SK-N-SH (cell line): ENCODE measurements around the gene PRKCA. TPM values are rescaled to one million over a fixed set of nuclear protein-coding genes. Genes with fewer than 3 reads are reported as not detected.

Experiments used
- CTCF ChIA-PET: fragments of 300-600, 350-600 bp; formaldehyde crosslinking; extraction: SDS; loops from one replicate; lab custom pipeline; 2021; lab: Yijun Ruan, JAX
- POLR2A ChIA-PET: fragments of 350-600 bp; sonication (Branson Sonifier 250); formaldehyde crosslinking; extraction: SDS; loops from one replicate; lab custom pipeline; 2020; ENCODE audit warnings: antibody characterized with exemption, inconsistent platforms; lab: Yijun Ruan, JAX
- DNase-seq: peaks from one replicate; pipeline ENCODE4 v3.0.0; 2012
- H2AFZ ChIP-seq: fragments of 200-600 bp; sonication (generic); 2 replicates; pipeline ENCODE4 v1.8.1; 2016; ENCODE audit warnings: antibody characterized with exemption, mild to moderate bottlenecking, low read depth
- H3F3A ChIP-seq: fragments of 200-600 bp; sonication (generic); replicated peaks from 2 replicates; pipeline ENCODE3; 2016; ENCODE audit warnings: antibody characterized with exemption, mild to moderate bottlenecking; ENCODE audit not compliant: insufficient read depth
- H3K27ac ChIP-seq, 2 experiments: fragments of 200-500 bp in 1 of 2; fragments of 200-600 bp in 1 of 2; sonication (Bioruptor generic) in 1 of 2; sonication (generic), shearing (Covaris generic) in 1 of 2; 2 replicates each; pipeline versions ENCODE4 v1.5.1 to v1.6.1; 2014 to 2016; ENCODE audit warnings: low read depth in 2 of 2, inconsistent platforms in 1 of 2, low read length in 1 of 2, mild to moderate bottlenecking in 1 of 2, mixed read lengths in 1 of 2
- H3K27me3 ChIP-seq: fragments of 200-600 bp; sonication (generic), shearing (Covaris generic); 2 replicates; pipeline ENCODE4 v1.6.1; 2016; ENCODE audit warnings: mixed run types; ENCODE audit not compliant: insufficient read depth
- H3K36me3 ChIP-seq, 2 experiments: fragments of 200-500 bp in 1 of 2; fragments of 200-600 bp in 1 of 2; sonication (Bioruptor generic) in 1 of 2; sonication (generic) in 1 of 2; replicated peaks in 1 of 2; 2 replicates each; pipeline versions ENCODE3 to v1.5.1; 2014 to 2016; ENCODE audit warnings: low read length in 1 of 2, mild to moderate bottlenecking in 1 of 2; ENCODE audit not compliant: insufficient read depth in 2 of 2, control insufficient read depth in 1 of 2
- H3K4me1 ChIP-seq, 2 experiments: fragments of 200-500 bp in 1 of 2; fragments of 200-600 bp in 1 of 2; sonication (Bioruptor generic) in 1 of 2; sonication (generic), shearing (Covaris generic) in 1 of 2; 2 replicates each; pipeline versions ENCODE4 v1.5.1 to v1.6.1; 2014 to 2016; ENCODE audit warnings: low read depth in 1 of 2, low read length in 1 of 2, mixed run types in 1 of 2; ENCODE audit not compliant: insufficient read depth in 2 of 2, control insufficient read depth in 1 of 2
- H3K4me2 ChIP-seq: fragments of 200-600 bp; sonication (generic), shearing (Covaris generic); 2 replicates; pipeline ENCODE4 v1.6.1; 2017; ENCODE audit warnings: mixed run types
- H3K4me3 ChIP-seq, 2 experiments: fragments of 200-500 bp in 1 of 2; fragments of 200-600 bp in 1 of 2; sonication (Bioruptor generic) in 1 of 2; sonication (generic), shearing (Covaris generic) in 1 of 2; 2 replicates each; pipeline versions ENCODE4 v1.5.1 to v1.8.1; 2014 to 2016; ENCODE audit warnings: low read depth in 2 of 2, inconsistent platforms in 1 of 2, low read length in 1 of 2, mild to moderate bottlenecking in 1 of 2, mixed read lengths in 1 of 2, moderate library complexity in 1 of 2
- H3K79me2 ChIP-seq: fragments of 200-600 bp; sonication (generic); 2 replicates; pipeline ENCODE4 v1.8.1; 2017; ENCODE audit warnings: mild to moderate bottlenecking; ENCODE audit not compliant: insufficient read depth
- H3K9ac ChIP-seq: fragments of 200-600 bp; sonication (generic); 2 replicates; pipeline ENCODE4 v1.6.1; 2017; ENCODE audit warnings: mixed run types
- H3K9me2 ChIP-seq: fragments of 200-600 bp; sonication (generic); 2 replicates; pipeline ENCODE4 v1.6.1; 2017; ENCODE audit warnings: mixed run types
- H3K9me3 ChIP-seq: fragments of 200-600 bp; sonication (generic); 2 replicates; pipeline ENCODE4 v1.6.1; 2017; ENCODE audit warnings: mixed run types, mild to moderate bottlenecking, moderate library complexity
- H4K20me1 ChIP-seq: fragments of 200-600 bp; sonication (generic); 2 replicates; pipeline ENCODE4 v1.6.1; 2017; ENCODE audit warnings: mild to moderate bottlenecking, mixed run types; ENCODE audit not compliant: insufficient read depth
- EZH2phosphoT487 ChIP-seq: fragments of 200-600 bp; sonication (generic); IDR thresholded peaks from 2 replicates; pipeline ENCODE4 v1.6.1; 2017; ENCODE audit warnings: low read depth, mixed run types, mild to moderate bottlenecking, antibody characterized with exemption, moderate library complexity, borderline replicate concordance
- FOXJ3 ChIP-seq: sonication (generic); formaldehyde crosslinking; IDR thresholded peaks from 2 replicates; pipeline ENCODE4 v1.5.1; 2020; ENCODE audit warnings: mild to moderate bottlenecking, missing genetic modification reagents
- GABPA ChIP-seq: IDR thresholded peaks from 2 replicates; pipeline ENCODE4 v1.4.0; 2012; ENCODE audit warnings: low read depth, mild to moderate bottlenecking
- GATA2 ChIP-seq: sonication (generic); formaldehyde crosslinking; IDR thresholded peaks from 2 replicates; pipeline ENCODE4 v1.5.0; 2020; ENCODE audit warnings: mild to moderate bottlenecking, missing genetic modification reagents
- MAX ChIP-seq: IDR thresholded peaks from 2 replicates; pipeline ENCODE4 v1.4.0; 2012; ENCODE audit warnings: low read depth
- RAD21 ChIP-seq: IDR thresholded peaks from 2 replicates; pipeline ENCODE4 v1.6.1; 2012; ENCODE audit warnings: mild to moderate bottlenecking, low read length
- RFX5 ChIP-seq: IDR thresholded peaks from 2 replicates; pipeline ENCODE4 v1.6.1; 2012; ENCODE audit warnings: mild to moderate bottlenecking, improper control_type of control experiment, low read length
- RXRA ChIP-seq: IDR thresholded peaks from 2 replicates; pipeline ENCODE4 v1.4.0; 2012; ENCODE audit warnings: low read depth, mild to moderate bottlenecking, borderline replicate concordance
- SIN3A ChIP-seq: IDR thresholded peaks from 2 replicates; pipeline ENCODE4 v1.6.1; 2012; ENCODE audit warnings: low read depth, mild to moderate bottlenecking, low read length, moderate library complexity, borderline replicate concordance
- YY1 ChIP-seq: IDR thresholded peaks from 2 replicates; pipeline ENCODE4 v1.4.0; 2012; ENCODE audit warnings: low read depth, mild to moderate bottlenecking
- ZBTB33 ChIP-seq: IDR thresholded peaks from 2 replicates; pipeline ENCODE4 v1.4.0; 2012; ENCODE audit warnings: low read depth, borderline replicate concordance
- WGBS: methylation state at CpG from one replicate; pipeline ENCODE4 v1.1.6; 2017; ENCODE audit warnings: low lambda C conversion rate; 5-methylcytosine and 5-hydroxymethylcytosine counted together
- polyA plus RNA-seq, 3 experiments: library from polyadenylated mRNA; depleted of rRNA; stranded (reverse); fragments of >200 nt; gene quantifications; 2 replicates each; pipeline ENCODE4 v1.2.3, GENCODE V29; 2012

The PRKCA gene
- polyA plus RNA-seq, 1 of the 3 experiments (the other 2 are of a cell fraction), result 108 TPM

- no peak overlapping the region for H3K4me3 ChIP-seq
- no peaks in the 10 kb centered on the region for H3F3A ChIP-seq
- no peak overlapping the region for H3K9ac ChIP-seq
- WGBS, result 83% methylated on average over 11 of the region's 11 CpGs
- H3K4me2 ChIP-seq, result no peak overlapping the region
- no peak overlapping the region for H2AFZ ChIP-seq
- H4K20me1 ChIP-seq, result no peaks in the 10 kb centered on the region
- POLR2A ChIA-PET, result no interaction called here
- peaks cover 4 to 17% of the 10 kb centered on the region in 2 experiments; a peak in 2 of 4 replicates for H3K4me1 ChIP-seq
- H3K79me2 ChIP-seq, result no peaks in the 10 kb centered on the region
- H3K27me3 ChIP-seq, result peaks cover 63% of the 10 kb centered on the region
- no peaks in the 10 kb centered on the region for H3K9me3 ChIP-seq
- TF ChIP-seq MAX, result no peak
- TF ChIP-seq, all 33 proteins: peak for 0
- H3K36me3 ChIP-seq, result no peaks in the 10 kb centered on the region
- CTCF ChIA-PET, result interaction anchor here (0.6 to 2.6 kb wide), 3 partner anchors 55 to 159 kb away, joined by 3 to 20 read pairs (median 3); no protein-coding TSS in a partner anchor
- H3K9me2 ChIP-seq, result no peaks in the 10 kb centered on the region
- no peak overlapping the region for H3K27ac ChIP-seq
- no peak for DNase-seq
Measured at GRCh38 chr17:66836063-66837005, 533.9 kb downstream of the PRKCA start.

- H3K79me2 ChIP-seq, result no peaks in the 10 kb centered on the region
- H3K4me3 ChIP-seq, result no peak overlapping the region
- H3K9me3 ChIP-seq, result no peaks in the 10 kb centered on the region
- 80% methylated on average over 1 of the region's 1 CpG for WGBS
- H3K9me2 ChIP-seq, result no peaks in the 10 kb centered on the region
- H2AFZ ChIP-seq, result no peak overlapping the region
- ChIA-PET POLR2A (no interaction called here), CTCF (interaction anchor here (0.6 to 2.6 kb wide), 4 partner anchors 16 to 158 kb away, joined by 3 to 20 read pairs (median 3); no protein-coding TSS in a partner anchor)
- no peaks in the 10 kb centered on the region for H3F3A ChIP-seq
- peaks cover 2 to 8% of the 10 kb centered on the region in 2 experiments; a peak in 2 of 4 replicates for H3K4me1 ChIP-seq
- H3K36me3 ChIP-seq, result no peaks in the 10 kb centered on the region
- H3K4me2 ChIP-seq, result no peak overlapping the region
- no peaks in the 10 kb centered on the region for H4K20me1 ChIP-seq
- H3K27me3 ChIP-seq, result peaks cover 68% of the 10 kb centered on the region
- H3K9ac ChIP-seq, result no peak overlapping the region
- no peak for DNase-seq
- TF ChIP-seq GABPA (no peak), ZBTB33 (no peak), RFX5 (no peak), YY1 (no peak), EZH2phosphoT487 (no peak), RAD21 (no peak), GATA2 (no peak), FOXJ3 (CRISPR knock-in tag) (no peak), MAX (no peak), SIN3A (no peak), RXRA (no peak)
- no peak overlapping the region for H3K27ac ChIP-seq
Measured at GRCh38 chr17:66837226-66837625, 534.8 kb downstream of the PRKCA start.
